ENCODE data around the gene SET.
A peak's percentile ranks its signal among the peaks of the same experiment; 100 is the strongest.
"Not testable (repeated sequence)": the region's sequence is repeated elsewhere in the genome, so short reads cannot be mapped to it uniquely, and the experiment has no call there.

The SET gene

DNA sequence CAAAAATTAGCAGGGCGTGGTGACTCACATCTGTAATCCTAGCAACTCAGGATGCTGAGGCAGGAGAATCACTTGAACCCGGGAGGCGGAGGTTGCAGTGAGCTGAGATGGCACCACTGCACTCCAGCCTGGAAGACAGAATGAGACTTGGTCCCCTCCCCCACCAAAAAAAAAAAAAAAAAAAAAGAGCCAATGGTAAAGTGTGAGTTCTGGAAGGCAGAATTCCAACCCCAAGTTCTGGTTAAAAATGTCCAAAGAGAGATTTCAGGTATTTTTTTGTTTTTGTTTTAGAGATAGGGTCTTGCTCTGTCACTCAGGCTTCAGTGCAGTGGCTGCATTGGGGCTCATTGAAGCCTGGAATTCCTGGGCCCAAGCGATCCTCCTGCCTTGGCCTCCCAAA, 1.6 kb upstream of the SET start:
- no peak for DNase-seq (ENCODE audit: low read depth)

GRCh38 chr9:128689293-128689774, 312 bp downstream of the SET start:
- no peak for DNase-seq (ENCODE audit: low read depth)

DNA sequence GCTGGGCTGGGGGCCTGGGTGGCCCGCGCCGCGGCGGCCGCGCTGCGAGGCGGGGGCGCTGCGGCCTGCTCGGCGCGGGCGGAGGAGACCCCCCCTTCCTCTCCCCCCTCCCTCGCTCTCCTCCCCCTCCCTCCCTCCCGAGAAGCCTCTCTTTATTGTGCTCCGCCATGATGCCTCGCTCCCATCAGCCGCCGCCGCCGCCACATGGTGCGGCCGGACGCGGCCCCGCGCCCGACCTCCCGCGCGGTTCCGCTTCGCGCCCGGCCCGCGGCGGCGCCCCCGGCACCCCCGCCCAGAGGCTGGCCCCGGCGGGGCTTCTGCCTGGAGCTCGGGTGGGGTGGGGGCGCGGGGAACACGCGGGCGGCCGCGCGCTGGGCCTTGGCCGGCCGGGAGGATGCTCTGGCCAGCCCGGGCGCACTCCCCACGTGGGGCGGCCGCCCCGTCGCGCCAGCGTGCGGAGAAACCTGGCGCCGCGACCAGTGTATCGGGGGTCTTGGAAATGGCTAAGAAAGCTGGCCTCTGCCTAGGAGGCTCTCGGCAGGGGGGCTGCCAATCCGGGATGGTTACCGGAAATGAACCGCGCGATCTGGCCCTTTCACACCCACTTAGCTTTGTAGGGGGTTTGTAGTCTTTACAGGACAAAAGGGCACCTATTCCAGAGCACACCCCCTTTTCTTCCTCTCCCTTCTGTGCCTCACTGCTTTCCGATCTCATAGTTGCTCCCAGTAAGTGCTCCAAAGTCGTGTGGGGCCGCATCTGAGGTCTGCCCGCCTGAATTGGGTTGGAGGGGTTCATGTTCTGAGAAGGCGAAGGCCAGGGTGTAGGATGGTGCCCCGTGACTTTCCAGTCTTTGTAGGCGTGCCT, 1.0 kb downstream of the SET start:
- peak; percentile 38 for DNase-seq (ENCODE audit: low read depth)

- DNase-seq (ENCODE audit: low read depth): no peak
Observed at GRCh38 chr9:128690684-128691034, 1.6 kb downstream of the SET start.

DNA sequence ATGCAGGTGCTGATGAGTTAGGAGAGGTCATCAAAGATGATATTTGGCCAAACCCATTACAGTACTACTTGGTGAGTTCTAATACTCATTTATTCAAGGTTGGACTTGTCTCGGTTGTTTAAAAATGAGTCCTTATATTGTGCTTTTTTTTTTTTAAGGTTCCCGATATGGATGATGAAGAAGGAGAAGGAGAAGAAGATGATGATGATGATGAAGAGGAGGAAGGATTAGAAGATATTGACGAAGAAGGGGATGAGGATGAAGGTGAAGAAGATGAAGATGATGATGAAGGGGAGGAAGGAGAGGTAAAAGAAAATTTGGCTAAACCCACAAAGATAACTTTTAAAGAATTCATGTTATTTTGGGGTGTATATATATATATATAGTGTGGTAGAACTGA, 4.7 kb downstream of the SET start:
- DNase-seq (ENCODE audit: low read depth): not testable (repeated sequence)

- DNase-seq (ENCODE audit: low read depth): no peak
Observed at GRCh38 chr9:128694344-128694743, 5.3 kb downstream of the SET start.

DNA sequence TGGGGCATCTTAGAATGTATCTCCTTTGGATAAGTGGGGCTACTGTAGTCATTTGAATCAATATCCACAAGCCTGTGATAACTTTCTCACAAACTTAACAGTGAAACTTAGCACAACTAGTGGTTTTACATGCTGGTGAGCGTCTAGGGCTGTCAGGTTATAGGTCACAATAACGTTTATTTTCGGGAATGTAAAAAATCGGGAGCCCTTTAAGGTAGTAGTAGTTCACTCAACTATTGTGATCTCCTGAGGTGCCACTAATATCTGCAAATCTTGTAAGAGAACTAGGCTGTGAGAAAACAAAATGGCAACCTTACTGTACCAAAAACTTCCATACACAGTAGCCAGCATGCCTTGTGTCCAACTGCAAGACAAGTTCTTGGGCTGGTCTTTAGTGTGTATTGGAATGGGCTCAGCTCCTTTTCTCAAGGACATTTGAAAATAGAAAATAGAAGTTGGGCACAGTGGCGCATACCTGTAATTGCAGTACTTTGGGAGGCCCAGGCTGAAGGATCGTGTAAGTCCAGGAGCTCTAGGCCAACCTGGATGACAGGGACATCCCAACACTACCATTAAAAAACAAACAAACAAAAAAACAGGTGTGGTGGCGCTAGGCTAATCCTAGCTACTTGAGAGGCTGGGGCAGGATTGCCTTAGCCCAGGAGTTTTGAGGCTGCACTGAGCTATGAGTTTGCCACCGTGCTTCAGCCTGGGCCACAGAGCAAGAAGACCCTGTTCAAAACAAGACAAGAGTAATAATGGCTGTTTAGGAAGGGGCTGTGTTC, 8.1 kb downstream of the SET start:
- DNase-seq (ENCODE audit: low read depth): no peak

- DNase-seq (ENCODE audit: low read depth): not testable (repeated sequence)
Observed at GRCh38 chr9:128699096-128699795, 10.2 kb downstream of the SET start.

- no peak for DNase-seq (ENCODE audit: low read depth)
Observed at GRCh38 chr9:128701227-128701854, 12.3 kb downstream of the SET start.

- peak; percentile 82 for DNase-seq (ENCODE audit: low read depth)
Observed at GRCh38 chr9:128702445-128702948, 13.5 kb downstream of the SET start, which contains the start of gene PKN3. Gene PKN3 (plus strand): TSS chr9:128702503. CDS start chr9:128702916, 413 bp downstream.

- DNase-seq (ENCODE audit: low read depth): no peak
Observed at GRCh38 chr9:128702949-128703615, 14.1 kb downstream of the SET start.

DNA sequence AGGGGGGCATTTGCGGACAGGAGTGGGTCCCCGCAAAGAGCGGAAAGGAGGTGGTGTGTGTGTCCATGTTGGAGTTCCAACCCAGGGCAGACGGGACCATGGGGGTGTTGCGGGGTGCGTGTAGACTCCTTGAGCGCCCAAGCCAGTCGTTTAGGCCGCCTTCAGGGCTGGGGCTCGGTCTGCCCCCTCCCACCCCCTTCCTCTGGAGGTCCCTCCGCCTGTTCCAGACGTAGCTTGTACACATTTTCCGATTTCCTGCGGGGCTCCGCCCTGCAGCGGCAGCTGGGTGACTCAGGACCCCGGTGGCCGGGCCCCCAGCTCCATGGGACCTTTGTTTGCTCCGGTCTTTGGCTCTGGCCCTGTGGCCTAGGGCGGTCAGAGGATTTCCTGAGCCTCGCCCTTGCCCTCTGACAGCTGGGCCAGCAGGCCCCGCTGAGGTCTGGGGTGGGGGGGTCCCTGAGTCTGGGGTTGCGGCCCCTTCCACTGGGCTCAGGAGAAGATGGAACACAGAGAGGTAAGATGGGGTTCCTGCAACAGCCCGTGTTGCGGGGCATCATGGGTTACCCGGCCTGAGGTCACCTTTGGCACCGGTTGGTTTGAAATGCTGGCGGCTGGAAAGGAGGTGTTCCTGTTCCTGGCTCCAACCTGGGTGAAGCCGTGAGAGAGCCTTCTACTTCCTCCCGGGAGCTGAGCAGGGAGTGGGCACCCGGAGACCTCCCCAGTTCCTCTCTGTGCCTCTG, 14.8 kb downstream of the SET start:
- no peak for DNase-seq (ENCODE audit: low read depth)

DNA sequence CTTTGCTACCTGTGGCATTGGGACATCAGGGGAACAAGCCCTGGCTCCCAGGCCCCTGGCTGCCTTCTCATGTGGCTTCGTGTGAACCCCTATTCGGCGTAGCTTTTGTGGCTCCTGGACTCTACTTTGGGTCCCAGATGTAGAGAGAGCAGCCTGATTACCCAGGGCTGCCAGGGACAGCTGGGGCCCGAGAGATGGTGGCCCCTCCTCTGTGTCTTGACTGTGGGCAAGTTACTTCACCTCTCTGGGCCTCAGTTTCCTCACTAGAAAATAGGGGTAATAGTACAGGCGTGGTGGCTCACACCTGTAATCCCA, 15.3 kb downstream of the SET start:
- DNase-seq (ENCODE audit: low read depth): no peak

- no peak for DNase-seq (ENCODE audit: low read depth)
Observed at GRCh38 chr9:128705051-128705965, 16.3 kb downstream of the SET start.

DNA sequence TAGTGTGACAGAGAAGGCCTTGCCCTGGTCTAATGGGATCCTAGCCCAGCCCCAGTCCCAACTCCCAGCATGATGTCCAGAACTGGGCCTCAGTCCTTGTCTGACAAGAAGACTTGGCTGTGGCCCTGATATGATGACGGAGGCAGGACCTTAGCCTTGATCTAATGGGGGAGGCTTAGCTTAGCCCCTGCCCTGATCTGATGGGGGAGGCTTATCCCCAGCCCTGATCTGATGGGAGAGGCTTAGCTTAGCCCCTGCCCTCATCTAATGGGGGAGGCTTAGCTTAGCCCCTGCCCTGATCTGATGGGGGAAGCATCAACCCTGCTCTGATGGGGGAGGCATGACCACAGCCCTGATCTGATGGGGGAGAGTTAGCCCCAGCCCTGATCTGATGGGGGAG, 17.0 kb downstream of the SET start:
- DNase-seq (ENCODE audit: low read depth): no peak

DNA sequence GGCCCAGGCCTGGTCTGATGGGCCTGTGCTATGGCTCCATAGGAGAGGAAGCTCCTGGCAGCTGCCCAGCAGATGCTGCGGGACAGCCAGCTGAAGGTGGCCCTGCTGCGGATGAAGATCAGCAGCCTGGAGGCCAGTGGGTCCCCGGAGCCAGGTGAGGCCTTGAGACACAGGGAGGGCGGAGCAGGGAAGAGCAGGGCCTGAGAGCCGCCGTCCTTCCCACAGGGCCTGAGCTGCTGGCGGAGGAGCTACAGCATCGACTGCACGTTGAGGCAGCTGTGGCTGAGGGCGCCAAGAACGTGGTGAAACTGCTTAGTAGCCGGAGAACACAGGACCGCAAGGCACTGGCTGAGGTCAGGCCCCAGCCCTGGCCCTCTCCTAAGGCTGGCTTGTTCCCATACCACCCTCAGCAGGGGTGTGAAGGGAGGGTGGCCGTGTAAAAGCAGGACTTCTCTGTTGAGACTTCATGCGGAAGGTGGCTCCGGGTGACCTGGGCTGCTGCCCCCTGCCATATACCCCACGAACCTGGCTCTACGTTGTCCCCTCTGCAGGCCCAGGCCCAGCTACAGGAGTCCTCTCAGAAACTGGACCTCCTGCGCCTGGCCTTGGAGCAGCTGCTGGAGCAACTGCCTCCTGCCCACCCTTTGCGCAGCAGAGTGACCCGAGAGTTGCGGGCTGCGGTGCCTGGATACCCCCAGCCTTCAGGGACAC, 17.8 kb downstream of the SET start:
- DNase-seq (ENCODE audit: low read depth): no peak

DNA sequence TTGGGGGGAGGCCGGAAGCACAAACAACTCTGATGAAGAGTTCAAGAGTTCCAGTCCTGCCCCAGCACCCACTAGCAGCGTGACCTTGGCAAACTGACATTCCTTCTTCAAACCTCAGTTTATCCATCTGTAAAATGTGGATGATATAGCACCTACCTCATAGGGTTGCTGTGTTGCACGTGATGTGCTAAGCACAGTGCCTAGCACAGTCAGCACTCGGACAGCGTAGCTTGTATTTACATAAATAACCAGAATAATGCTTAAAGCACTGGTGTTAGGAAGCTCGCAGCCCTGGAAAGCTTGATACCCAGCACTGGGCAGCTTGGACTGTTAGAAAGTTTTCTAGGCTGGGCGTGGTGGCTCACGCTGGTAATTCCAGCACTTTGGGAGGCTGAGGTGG, 18.4 kb downstream of the SET start:
- DNase-seq (ENCODE audit: low read depth): no peak

GRCh38 chr9:128712451-128713410, 23.7 kb downstream of the SET start:
- DNase-seq (ENCODE audit: low read depth): no peak
